Hematopoietic multipotent progenitor cell (in vitro differentiated cells): ENCODE measurements around the gene DSCAML1. TPM values are rescaled to one million over a fixed set of nuclear protein-coding genes. Genes with fewer than 3 reads are reported as not detected.

Experiments
- DNase-seq, 3 donors: peaks; one replicate each; pipeline ENCODE4 v3.0.0-alpha.2; 2011 to 2015; ENCODE audit warnings: low read depth in 2 of 3, low spot score in 2 of 3
- total RNA-seq: library from RNA; depleted of rRNA; stranded (reverse); fragments of >200 nt; gene quantifications from one replicate; pipeline ENCODE4 v1.2.3, GENCODE V29; 2012

DSCAML1 gene
- total RNA-seq, 1 donor: 0.27 TPM

DNA sequence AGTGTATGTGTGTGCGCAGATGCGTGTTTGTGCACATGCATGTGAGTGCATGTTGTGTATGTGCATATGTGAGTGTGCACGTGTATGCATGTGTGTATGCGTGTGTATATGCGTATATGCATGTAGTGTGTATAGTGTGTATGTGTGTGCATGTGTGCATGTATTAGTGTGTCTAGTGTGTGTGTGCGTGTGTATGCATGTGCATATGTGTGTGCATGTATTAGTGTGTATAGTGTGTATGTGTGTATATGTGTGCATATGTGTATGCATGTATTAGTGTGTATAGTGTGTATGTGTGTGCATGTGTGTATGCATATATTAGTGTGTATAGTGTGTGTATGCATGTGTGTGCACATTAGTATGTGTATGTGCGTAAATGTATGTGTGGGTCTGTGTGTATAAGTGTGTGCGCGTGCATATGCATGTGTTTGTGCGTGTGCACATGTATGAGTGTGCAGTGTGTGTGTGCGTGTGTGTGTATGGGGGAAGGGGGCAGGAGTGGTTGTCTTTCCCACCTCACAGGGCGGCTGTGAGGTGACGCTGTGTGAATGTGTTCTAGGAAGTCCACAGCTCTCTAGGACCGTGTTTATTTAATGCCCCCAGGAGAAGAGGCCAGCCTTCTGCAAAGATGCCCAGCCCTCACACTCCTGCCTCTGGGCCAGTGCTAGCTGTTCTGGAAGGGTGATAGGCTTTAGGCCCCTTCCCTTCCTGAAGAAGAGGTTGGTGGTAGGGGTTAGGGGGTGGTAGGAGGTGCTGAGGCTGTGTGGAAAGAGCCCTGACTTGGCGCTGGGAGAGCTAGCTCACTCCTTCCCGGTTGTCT is 354.8 kb downstream of the DSCAML1 start:
- DNase-seq: no peak

DNA sequence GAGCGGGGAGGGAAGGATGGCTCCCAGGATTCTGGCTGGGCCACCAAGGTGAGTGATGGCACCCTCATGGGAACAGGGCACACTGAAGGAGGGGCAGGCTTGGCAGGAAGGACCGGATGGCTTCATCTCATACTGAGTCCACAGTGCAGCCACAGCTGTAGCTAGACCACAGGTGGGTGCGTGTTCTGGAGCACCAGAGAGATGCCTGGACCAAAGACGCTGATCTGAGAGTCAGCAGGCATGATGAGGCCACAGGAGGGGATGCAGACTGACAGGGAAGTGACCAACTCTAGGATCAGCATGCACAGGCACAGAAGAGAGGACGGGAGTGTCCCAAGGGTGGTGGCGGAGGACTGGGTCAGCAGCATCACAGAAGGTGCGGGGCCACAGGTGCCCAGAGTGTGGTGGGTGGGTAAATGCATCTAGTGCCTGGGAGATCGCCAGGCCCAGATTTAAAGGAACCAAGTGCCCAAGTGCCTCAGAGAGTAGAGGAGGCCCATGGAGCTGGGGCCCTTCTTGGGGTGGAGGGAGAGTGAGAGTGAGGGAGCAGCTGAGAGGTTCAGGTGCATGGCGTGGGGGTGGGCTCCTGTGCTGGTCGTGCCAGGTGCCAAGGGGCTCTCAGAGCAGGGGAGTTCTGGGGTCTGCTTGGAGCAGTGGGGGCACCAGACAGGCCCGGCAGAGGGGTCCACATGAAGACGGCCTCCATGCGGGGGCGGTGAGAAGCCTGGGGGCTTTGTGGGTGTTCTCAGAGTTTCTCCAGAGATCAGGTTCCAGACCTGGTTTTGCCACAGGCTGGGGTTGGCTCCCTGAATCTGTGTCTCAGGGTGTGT is 355.7 kb downstream of the DSCAML1 start:
- DNase-seq: no peak

DNA sequence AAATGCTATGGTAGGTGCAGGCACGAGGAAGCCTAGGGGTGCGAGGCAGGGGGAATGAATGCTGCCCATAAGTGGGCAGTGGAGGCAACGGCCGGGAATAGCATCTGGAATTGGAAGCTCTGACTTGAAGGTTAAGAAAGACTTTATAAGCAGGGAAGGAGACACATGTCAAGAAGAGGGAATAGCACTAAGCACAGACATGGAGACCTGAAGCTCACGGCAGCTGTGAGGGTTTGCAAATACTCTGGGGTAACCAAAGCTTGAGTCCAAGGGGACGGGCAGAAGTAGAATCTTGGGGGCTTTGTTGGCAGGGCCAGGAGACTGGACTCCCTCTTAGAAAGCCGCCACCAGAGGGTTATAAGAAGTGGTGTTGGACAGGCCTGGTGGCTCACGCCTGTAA is 356.8 kb downstream of the DSCAML1 start:
- no peak for DNase-seq

DNA sequence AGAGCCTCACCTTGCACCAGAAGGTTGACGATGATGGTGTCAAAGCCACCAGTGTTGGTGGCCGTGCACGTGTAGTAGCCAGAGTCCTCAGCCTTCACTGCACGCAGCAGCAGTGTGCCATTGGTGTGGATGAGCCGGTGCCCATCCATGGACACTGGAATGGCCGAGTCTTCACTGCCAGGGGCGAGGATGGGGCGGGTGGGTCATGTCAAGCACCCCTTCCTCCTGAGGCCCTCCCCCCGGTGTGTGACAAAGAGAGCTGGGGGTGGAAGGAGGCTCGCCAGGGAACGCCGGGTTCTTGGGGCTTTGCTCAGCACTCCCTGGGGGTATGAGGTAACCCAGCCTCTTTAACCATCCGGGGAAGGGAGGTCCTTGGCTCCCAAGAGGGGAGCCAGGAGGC is 357.8 kb downstream of the DSCAML1 start:
- no peak for DNase-seq

DNA sequence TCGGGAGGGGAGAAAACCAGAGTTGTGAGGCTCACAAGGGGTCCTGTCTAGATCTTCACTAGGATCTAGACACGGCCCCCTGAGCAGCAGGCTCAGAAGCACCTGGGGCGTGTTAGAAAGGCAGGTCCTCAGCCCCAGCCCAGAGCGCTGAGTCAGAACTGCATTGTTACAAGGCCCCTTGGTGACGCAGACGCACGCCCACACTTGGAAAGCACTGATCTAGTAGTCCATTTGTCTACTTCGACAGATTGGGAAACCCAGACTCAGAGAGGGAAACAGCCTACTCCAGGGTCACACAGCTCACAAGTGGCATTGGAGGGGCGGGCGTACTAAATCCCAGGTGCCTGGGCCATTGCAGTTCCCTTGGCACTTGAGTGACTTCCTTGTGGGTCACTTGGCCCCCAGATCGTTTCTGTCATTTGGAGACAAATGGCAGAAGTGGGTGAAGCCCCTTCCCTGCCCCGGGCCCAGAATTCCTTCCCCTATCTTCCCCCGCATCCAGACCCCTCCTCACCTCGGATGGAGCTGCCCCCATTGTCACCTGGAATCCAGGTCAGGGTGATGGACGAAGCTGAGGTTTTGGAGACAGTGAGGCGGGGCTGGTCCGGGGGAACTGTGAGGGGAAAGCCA is 358.5 kb downstream of the DSCAML1 start:
- no peak for DNase-seq

DNA sequence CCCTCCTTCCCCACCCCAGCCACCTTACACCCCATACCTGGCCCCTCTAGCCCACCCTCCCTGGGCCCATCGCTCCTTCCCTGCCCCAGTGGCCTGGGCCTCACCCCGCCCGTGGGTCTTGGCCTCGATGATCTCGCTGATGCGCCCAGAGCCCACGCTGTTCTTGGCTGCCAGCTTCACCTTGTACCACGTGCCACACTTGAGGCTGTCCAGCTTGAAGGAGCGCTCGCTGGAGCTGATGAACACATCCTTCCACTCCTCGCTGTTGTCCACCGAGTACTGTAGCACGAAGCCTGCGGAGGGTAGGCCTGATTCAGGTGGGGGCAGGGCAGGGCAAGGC is 359.3 kb downstream of the DSCAML1 start:
- no peak for DNase-seq

DNA sequence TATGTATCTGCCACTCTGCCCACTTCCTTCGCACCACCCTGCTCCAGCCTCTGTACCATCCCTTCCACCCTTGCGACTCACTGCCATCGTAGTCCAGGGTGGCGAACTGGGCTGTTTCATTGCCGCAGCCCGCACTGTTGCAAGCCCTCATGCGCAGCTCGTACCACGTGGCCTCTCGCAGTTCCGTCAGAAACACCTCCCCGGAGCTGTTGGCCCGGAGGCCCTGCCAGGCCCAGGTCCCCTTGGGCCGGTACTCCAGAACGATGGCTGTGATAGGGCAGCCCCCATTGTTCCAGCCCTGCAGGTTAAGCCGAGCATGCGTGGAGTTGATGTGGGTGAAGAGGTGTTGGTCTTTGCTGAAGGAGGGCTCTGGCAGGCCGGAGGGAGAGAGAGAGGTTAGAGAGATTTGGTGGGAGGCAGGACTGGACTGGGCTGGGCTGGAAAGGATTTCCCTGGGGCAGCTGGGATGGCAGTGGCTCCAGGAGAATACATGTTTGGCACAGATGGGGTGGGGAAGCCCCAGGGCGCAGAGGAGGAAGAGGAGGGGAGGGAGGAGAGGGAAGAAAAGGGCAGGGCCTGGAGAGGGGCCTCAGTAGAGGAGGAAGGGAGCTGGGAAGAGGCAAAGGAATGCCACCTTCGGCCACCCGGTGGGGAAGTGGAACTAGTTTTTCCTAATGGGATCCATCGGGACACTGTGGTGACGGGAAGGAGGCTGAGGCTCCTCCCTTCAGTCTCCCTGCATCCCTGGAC is 359.8 kb downstream of the DSCAML1 start:
- DNase-seq: no peak

DNA sequence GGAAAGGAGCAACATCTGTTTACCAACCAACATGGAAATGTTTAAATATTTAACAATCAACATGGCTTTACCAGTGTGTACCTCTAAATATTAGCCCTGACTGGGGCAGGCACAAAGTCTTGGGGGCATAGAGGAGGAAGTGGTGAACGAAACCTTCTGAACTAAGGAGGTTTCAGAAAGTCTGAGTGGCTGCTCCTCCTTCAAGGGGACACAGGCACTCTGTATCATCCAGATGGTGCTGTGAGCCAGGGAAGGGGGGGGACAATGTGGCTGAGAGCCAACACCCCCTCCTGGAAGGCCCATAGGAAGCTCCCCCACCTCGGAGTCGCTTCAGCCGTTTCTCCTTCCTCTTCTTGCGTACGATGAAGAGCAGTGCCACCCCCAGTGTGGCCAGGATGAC is 361.7 kb downstream of the DSCAML1 start:
- peak in 2 of 3 donors; percentile 31 to 52 for DNase-seq

DNA sequence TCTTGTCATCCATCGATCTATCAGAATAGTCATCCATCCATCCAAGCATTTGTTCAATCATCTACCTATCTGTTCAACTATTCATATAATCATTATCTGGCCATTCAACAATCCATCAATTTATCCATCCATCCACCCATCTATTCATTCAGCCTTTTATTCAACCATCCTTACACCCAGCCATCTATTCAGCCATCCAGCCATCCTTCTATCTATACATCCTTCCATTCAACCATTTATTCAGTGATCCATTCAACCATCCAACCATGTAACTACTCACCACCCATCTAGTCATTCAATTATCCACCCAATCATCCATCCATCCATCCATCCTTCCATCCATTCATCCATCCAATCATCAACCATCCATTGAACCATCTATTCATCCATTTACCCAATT is 362.5 kb downstream of the DSCAML1 start:
- no peak for DNase-seq

DNA sequence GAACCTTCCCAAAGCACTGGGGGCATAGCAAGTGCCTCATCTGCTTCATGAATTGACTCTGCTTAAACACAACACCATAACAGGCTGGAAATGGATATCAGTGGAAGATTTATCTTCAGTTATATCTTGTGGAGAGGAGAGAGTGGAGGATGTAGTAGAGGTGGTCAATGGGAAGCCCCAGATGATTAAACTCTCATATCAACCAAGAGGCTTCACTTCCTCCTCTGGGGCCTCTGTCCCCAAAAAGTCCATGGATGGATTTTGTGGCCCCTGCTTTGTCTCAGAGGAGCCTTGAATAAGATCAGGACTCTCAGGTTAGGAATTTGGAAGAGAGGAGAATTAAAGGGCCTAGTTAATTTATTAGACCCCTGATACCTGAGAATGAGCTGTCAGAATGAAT is 363.3 kb downstream of the DSCAML1 start:
- DNase-seq: no peak

DNA sequence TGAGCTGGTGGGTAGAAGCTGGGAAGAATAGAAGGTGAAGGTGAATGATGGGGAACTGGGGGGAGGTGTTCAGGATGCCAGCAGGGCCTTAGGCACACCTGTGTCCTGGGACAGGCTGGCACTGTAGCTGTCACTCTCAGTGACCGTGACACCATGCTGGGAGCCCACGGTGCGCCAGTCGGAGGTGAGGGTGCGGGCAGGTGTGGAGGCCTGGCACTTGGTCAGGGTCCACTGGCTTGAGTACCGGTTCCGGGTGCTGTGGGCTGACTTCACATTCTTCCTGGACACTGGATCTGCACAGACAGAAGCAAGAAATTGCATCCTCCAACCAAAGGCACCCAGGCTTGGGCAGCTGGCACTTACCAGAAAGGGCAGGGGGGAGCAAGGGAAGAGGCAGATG is 365.6 kb downstream of the DSCAML1 start:
- no peak for DNase-seq

DNA sequence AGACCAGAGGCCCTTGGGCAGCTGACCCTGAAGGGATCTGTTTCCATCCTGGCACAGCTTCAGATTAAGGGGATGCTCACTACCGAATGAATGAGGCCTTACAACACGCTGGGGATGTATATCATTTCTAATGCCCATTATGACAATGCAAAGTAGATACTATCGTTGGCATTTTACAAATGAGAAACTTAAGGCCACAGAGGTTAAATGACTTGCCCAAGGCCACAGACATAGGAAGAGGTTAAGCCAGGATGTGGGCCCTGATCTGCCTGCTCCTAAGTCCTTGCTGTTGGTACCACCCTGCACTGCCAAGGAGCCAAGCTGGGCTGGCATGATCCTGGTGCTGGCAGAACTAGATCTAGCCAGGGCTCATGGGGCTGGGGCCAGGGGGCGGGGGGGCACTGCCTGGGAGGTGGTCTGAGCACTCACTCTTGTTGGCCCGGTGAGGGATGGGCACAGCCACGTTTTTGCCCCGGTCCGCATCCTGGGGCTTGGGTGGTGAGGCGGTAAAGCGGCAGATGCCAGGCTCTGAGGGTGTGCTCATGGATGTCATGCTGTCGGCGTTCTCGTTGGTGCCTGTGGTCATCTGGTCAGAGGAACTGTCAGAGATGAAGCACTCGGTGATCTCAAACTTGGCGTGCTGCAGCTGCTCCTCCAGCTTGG is 366.6 kb downstream of the DSCAML1 start:
- no peak for DNase-seq

DNA sequence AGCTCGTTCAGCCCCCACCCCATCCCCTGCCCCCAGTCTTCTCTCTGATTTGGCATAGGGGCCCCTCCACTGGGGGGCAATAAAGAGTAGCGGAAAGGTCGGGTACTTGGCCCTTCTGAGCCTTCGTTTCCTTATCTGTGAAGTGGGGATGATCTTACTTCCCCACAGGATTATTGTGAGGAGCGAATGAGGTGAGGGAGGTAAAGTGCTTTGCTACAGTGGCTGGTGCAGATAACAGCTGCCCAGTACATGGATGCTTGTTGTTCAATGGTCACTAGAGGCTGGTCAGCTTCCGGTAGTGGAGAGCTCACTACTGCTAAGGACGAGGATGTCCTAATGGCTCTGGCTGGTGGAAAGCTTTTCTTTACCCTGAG is 368.2 kb downstream of the DSCAML1 start:
- DNase-seq: no peak

DNA sequence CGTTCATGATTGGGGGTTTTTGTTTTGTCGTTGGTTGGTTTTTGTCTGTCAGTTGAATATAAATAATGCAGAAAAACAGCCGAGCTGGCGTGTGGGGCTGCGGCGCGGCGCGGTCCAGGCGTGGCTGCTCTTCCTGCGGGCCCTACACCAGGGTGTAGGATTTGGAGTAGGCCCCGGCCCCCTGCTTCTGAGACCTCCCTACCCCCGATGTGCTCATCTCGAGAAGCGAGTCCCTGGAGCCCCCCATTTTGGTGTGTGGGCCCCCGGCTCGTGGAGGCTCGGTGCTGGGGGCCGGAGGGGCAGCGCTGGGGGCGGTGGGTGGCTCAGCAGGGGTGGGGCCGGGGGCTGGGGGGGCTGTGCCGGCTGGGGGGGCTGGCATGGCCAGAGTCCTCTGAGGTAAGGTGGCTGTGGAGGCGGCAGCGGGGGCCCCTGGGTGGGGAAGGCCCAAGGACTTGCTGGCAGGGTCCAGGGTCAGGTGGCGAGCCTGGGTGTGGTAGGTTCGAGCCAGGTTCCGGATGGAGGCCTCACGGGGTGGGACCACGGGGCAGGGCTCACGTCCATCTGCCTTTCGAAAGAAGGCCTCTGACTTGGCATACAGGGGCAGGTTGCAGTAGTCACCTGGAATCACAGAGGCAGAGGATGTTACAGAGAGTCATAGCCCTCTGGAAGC is 368.7 kb downstream of the DSCAML1 start:
- no peak for DNase-seq

DNA sequence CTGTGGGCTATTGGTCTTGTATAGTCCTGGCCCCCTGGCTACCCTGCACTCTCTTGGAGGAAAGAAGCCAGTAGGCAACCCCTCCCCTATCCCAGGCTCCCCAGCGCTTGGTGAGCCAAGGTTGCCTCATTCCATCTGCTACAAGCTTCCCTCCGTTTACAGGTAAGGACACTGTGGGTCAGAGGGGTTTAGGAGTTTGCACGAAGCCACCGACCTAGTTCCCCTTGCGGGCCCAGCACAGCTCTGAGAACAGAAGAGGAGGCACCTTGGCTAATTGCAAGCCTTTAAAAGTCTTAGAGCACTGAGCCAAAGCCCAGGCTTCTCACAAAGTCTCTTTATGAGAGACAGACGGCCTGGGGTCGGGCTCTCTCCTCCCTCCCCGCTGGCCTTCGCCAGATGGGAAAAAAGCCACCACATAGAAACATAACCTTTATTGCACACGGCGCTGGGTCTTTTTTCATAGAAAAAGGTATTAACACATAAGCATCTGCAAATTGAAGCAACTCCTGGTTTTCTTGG is 369.6 kb downstream of the DSCAML1 start:
- no peak for DNase-seq

DNA sequence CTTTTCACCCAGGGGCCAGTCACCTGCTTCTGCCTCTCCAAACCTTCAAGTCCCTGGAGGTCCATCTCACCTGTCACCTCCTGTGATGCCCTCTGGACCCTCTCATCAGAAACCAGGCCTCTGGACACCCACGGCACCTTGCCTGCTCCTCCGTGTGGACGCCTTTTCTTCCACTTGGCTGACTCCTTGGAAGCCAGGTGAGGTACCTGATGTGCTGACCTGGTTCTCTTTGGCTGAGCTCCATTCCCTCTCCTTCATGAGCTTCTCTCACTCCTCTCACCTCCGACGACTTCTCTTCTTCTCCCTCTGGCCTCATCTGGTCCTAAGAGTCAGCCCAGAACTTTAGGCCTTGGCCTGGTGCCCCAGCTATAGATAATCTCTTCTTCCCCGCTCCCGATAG is 370.1 kb downstream of the DSCAML1 start:
- DNase-seq: no peak

DNA sequence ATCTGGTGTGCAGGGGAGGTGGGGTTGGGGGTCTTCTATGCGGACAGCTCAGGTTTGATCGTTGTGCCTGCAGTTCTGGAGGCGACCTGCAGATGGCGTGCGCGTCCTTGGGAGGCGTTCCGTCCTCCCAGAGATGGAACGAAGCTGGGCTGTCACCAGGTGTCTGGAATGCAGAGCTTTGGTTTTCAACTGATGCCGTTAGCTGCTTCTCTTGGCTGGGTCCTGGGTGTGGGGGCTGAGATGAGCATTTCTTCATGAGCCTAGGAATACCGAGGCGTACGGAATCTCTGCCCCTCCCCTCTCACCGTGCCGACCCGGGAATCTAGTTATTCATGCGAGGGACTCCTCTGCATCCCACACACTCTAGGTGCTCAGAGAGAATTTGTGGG is 370.7 kb downstream of the DSCAML1 start:
- DNase-seq: peak; percentile 31 to 64 (median 43)

DNA sequence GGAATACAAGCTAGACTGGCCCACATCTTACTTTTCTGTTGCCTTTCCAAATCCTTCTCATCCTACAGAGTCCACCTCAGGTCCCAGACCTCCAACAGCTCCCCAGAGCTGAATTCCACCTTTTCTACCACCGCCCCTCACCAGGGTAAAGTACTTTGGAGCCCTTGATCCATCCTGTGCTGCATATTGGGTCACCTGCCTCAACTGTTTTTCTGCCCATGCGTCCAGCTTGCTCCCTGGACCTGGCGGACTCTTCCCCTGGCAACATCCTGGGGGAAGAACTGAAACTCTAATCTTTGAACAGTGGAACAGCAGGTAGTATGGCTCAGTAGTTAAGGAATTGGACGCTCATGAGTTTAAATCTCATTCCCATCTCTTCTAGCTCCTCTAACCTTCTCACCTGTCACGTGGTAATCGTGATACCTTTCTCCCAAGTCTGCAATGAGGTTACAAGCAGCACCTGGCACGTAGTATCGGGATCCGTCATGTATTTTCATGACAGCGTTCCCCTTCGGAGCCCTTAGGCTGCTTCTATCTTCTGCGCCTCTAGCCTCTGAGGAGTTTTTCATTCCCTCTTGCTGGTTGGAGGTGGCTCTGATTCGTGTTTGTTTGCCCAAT is 371.2 kb downstream of the DSCAML1 start:
- no peak for DNase-seq

DNA sequence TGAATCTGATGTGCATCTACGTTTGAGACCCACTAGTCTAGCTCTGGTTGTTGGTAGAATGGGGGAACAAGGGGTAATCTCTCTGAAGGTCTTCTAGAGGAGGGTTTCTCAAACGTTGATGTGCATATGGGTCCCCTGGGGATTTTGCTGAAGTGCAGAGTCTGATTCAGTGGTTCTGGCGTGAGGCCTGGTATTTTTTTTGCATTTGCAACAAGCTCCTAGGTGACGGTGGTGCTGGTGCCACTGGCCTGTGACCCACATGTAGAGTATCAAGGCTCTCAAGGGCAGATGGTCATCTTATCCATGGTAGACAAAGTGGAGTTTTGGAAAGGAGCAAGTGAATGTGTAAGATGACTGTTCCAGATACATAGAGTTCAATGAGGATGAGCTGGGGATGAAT is 372.2 kb downstream of the DSCAML1 start:
- DNase-seq: no peak
